Measurements from ENCODE around the gene MED28. TPM values are rescaled to one million over a fixed set of nuclear protein-coding genes. Genes with fewer than 3 reads are reported as not detected.
A peak's percentile ranks its signal among the peaks of the same experiment; 100 is the strongest.

The MED28 gene
- total and polyA plus RNA-seq, 2 of the 4 experiments (the other 2 are of a cell fraction) = 8.8 to 9.3 TPM

GRCh38 chr4:17619416-17620105, 5.1 kb downstream of the MED28 start:
- peaks cover 11% of the 10 kb centered on the region for H3K4me1 ChIP-seq (ENCODE audit: control insufficient read depth, insufficient read depth, low read length)
- peak overlapping the region; percentile 63; the same call in 1 of the 2 replicates for H3K27ac ChIP-seq (ENCODE audit: insufficient read depth, low read length)
- H3K9me3 ChIP-seq (ENCODE audit: control insufficient read depth, insufficient read depth, low read length) = no peaks in the 10 kb centered on the region
- no peak overlapping the region for H3K4ac ChIP-seq (ENCODE audit: low read depth, low read length)
- H3K18ac ChIP-seq (ENCODE audit: low read depth, low read length) = no peak overlapping the region
- ChIA-PET CTCF (no interaction called here), POLR2A (ENCODE audit: unreplicated experiment) (interaction anchor here (0.6 kb wide), 2 partner anchors 10 to 117 kb away, joined by 3 to 4 read pairs; no protein-coding TSS in a partner anchor)
- no peak overlapping the region for H3K56ac ChIP-seq (ENCODE audit: extremely low read depth, insufficient read depth, low read length)
- H3K9ac ChIP-seq (ENCODE audit: low read depth, low read length) = peak overlapping the region; percentile 22; the same call in 1 of the 2 replicates
- BruUV-seq (replicated peaks) = no TSS peak
- H3K4me3 ChIP-seq (ENCODE audit: insufficient read depth, low read depth, low read length) = no peak overlapping the region
- ATAC-seq (ENCODE audit: low read depth) = peak; percentile 88
- H2BK120ac ChIP-seq (ENCODE audit: low read depth, low read length) = no peak overlapping the region
- no peak overlapping the region for H3K23ac ChIP-seq (ENCODE audit: low read depth, low read length)
- intact Hi-C loops (cut with micrococcal nuclease) (no loop called here), dilution Hi-C loops (cut with HindIII; ENCODE audit: low sequenced_read_pairs, unreplicated experiment) (no loop called here), in situ Hi-C loops (cut with MboI; ENCODE audit: low sequenced_read_pairs) (loop anchor here (5.0 kb wide), 1 partner anchor 37 kb away; no protein-coding TSS in a partner anchor)
- peaks cover 55% of the 10 kb centered on the region for H4K20me1 ChIP-seq (ENCODE audit: insufficient read depth, low read length)
- peak; percentile 87 for DNase-seq
- no peak overlapping the region for H4K5ac ChIP-seq (ENCODE audit: low read depth, low read length)
- H3K14ac ChIP-seq (replicated peaks; ENCODE audit: low read depth, low read length) = no peak overlapping the region
- no peak overlapping the region for H2BK15ac ChIP-seq (ENCODE audit: low read depth, low read length)
- H3K9me1 ChIP-seq (ENCODE audit: insufficient read depth, low read length) = peaks cover 14% of the 10 kb centered on the region
- no peak overlapping the region for H4K8ac ChIP-seq (ENCODE audit: low read depth in 2 of 2, low read length in 2 of 2)
- no peak overlapping the region for H2AK5ac ChIP-seq (ENCODE audit: low read depth, low read length)
- peak overlapping the region; percentile 55 for H3K4me2 ChIP-seq (ENCODE audit: low read depth, low read length)
- WGBS, 2 experiments (ENCODE audit: extremely low coverage in 2 of 2, insufficient read length in 1 of 2) = 71% methylated on average over 1 of the region's 7 CpGs; no CpG with 5 or more reads in 1 of the 2 experiments
- H2AK9ac ChIP-seq (replicated peaks; ENCODE audit: low read depth, low read length, poor library complexity) = no peak overlapping the region
- no peaks in the 10 kb centered on the region for H3K27me3 ChIP-seq (ENCODE audit: control insufficient read depth, insufficient read depth, low read length)
- TF ChIP-seq MAFK (IDR thresholded peaks at IDR 0.05; ENCODE audit: low read depth, low read length) (peak; percentile 35; the same call in 1 of the 2 replicates), FOS (IDR thresholded peaks at IDR 0.05; ENCODE audit: low read depth, low read length) (peak; percentile 11; the same call in 1 of the 2 replicates), RAD21 (IDR thresholded peaks at IDR 0.05; ENCODE audit: low read length) (no peak)
- no peak overlapping the region for H2BK20ac ChIP-seq (ENCODE audit: low read depth, low read length)
- H4K91ac ChIP-seq (ENCODE audit: insufficient read depth, low read depth, low read length) = no peak overlapping the region
- H3K36me3 ChIP-seq (ENCODE audit: control insufficient read depth, insufficient read depth, low read length) = peaks cover 42% of the 10 kb centered on the region
- no peak overlapping the region for H2AFZ ChIP-seq (replicated peaks; ENCODE audit: low read length, poor library complexity)
- peak overlapping the region; percentile 69 for H2BK5ac ChIP-seq (ENCODE audit: low read depth, low read length, poor library complexity, severe bottlenecking)
- peaks cover 26 to 58% of the 10 kb centered on the region in 2 experiments for H3K79me1 ChIP-seq (ENCODE audit: low read depth in 1 of 2, low read length in 2 of 2)
